Natural killer cell treated with Interleukin-12 subunit alpha and Interleukin-12 subunit beta and Interleukin-15 and Interleukin-18, amount 100 ng/mL, for 72 hours (primary cell): Measurements from ENCODE around the gene CATSPER4. TPM values are rescaled to one million over a fixed set of nuclear protein-coding genes. Genes with fewer than 3 reads are reported as not detected.

Experiments used
- ATAC-seq, 2 donors: fragments of 150-1000 bp; cut with Tn5 transposase in 1 of 2; sonication (Bioruptor Pico), chemical (Tn5 transposase) in 1 of 2; 2 replicates each; pipeline ENCODE4 v1.10.0; 2021
- DNase-seq: peaks from one replicate; pipeline ENCODE4 v3.0.0; 2022; ENCODE audit warnings: low spot score
- H3K27ac Mint-ChIP-seq, 2 donors: 1 replicate in 1 of 2; 2 replicates in 1 of 2; pipeline ENCODE4 v1.8.0; 2022; ENCODE audit warnings: mixed read lengths in 2 of 2, mild to moderate bottlenecking in 1 of 2, moderate library complexity in 1 of 2
- H3K27me3 Mint-ChIP-seq, 2 donors: 1 replicate in 1 of 2; 2 replicates in 1 of 2; pipeline ENCODE4 v1.8.0; 2022; ENCODE audit warnings: mixed read lengths in 2 of 2
- H3K36me3 Mint-ChIP-seq: one replicate; pipeline ENCODE4 v1.8.0; 2022; ENCODE audit warnings: mixed read lengths
- H3K4me1 Mint-ChIP-seq, 2 donors: 1 replicate in 1 of 2; 2 replicates in 1 of 2; pipeline ENCODE4 v1.8.0; 2022; ENCODE audit warnings: low read depth in 2 of 2, mixed read lengths in 2 of 2, mild to moderate bottlenecking in 1 of 2
- H3K4me3 Mint-ChIP-seq: one replicate; pipeline ENCODE4 v1.8.0; 2022; ENCODE audit warnings: mixed read lengths
- H3K9me3 Mint-ChIP-seq: 2 replicates; pipeline ENCODE4 v1.8.0; 2022; ENCODE audit warnings: mixed read lengths
- total RNA-seq, 2 donors: library from RNA; stranded (reverse); gene quantifications; one replicate each; pipeline ENCODE4 v1.2.3, GENCODE V29; 2022

CATSPER4 gene
- total RNA-seq, 2 donors from 2014 or later: not detected

- DNase-seq (no peak), ATAC-seq (no peak)
- peak within 1 kb of the TSS in 1 of 2 donors; percentile 77 for H3K27ac Mint-ChIP-seq
- H3K4me1 Mint-ChIP-seq: peaks cover 0 to 14% of the 10 kb centered on the region in 2 donors
- no peaks in the 10 kb centered on the region for H3K9me3 Mint-ChIP-seq
- no peaks in the 10 kb centered on the region for H3K36me3 Mint-ChIP-seq
- H3K4me3 Mint-ChIP-seq: peak within 1 kb of the TSS; percentile 90
- H3K27me3 Mint-ChIP-seq: peaks cover 0 to 4% of the 10 kb centered on the region in 2 donors
Observed at GRCh38 chr1:26171084-26172072, 19.0 kb upstream of the CATSPER4 start, which contains the start of gene ZNF593OS. Gene ZNF593OS (minus strand): TSS chr1:26171832. CDS start chr1:26171661, 171 bp downstream.

GRCh38 chr1:26175346-26175745, 15.1 kb upstream of the CATSPER4 start:
- no peak overlapping the region for H3K27ac Mint-ChIP-seq
- no peaks in the 10 kb centered on the region for H3K9me3 Mint-ChIP-seq
- peaks cover 0 to 6% of the 10 kb centered on the region in 2 donors for H3K4me1 Mint-ChIP-seq
- DNase-seq: no peak
- no peak overlapping the region for H3K4me3 Mint-ChIP-seq
- no peaks in the 10 kb centered on the region for H3K27me3 Mint-ChIP-seq
- no peaks in the 10 kb centered on the region for H3K36me3 Mint-ChIP-seq
- no peak for ATAC-seq

GRCh38 chr1:26177182-26177684, 13.2 kb upstream of the CATSPER4 start, which contains the start of gene CNKSR1:
Gene CNKSR1 (plus strand): TSS chr1:26177491. CDS start chr1:26177548, 57 bp downstream.
- DNase-seq (no peak), ATAC-seq (peak in 1 of 2 donors; percentile 45)
- Mint-ChIP-seq H3K27me3 (peaks cover 0 to 4% of the 10 kb centered on the region in 2 donors), H3K4me3 (no peak within 1 kb of the TSS), H3K36me3 (no peaks in the 10 kb centered on the region), H3K27ac (no peak within 1 kb of the TSS), H3K4me1 (no peaks in the 10 kb centered on the region), H3K9me3 (no peaks in the 10 kb centered on the region)

- no peak for DNase-seq
- no peak overlapping the region for H3K27ac Mint-ChIP-seq
- peaks cover 0 to 4% of the 10 kb centered on the region in 2 donors for H3K27me3 Mint-ChIP-seq
- no peaks in the 10 kb centered on the region for H3K4me1 Mint-ChIP-seq
- ATAC-seq: no peak
- H3K36me3 Mint-ChIP-seq: no peaks in the 10 kb centered on the region
- no peak overlapping the region for H3K4me3 Mint-ChIP-seq
- no peaks in the 10 kb centered on the region for H3K9me3 Mint-ChIP-seq
Observed at GRCh38 chr1:26180010-26180506, 10.3 kb upstream of the CATSPER4 start.

GRCh38 chr1:26181586-26182382, 8.6 kb upstream of the CATSPER4 start:
- Mint-ChIP-seq H3K36me3 (no peaks in the 10 kb centered on the region), H3K9me3 (no peaks in the 10 kb centered on the region), H3K27me3 (peaks cover 0 to 4% of the 10 kb centered on the region in 2 donors), H3K27ac (no peak overlapping the region), H3K4me3 (no peak overlapping the region), H3K4me1 (no peaks in the 10 kb centered on the region)
- no peak for DNase-seq
- ATAC-seq: no peak

- Mint-ChIP-seq H3K9me3 (no peaks in the 10 kb centered on the region), H3K4me3 (no peak overlapping the region), H3K27ac (no peak overlapping the region), H3K36me3 (no peaks in the 10 kb centered on the region), H3K27me3 (peaks cover 0 to 4% of the 10 kb centered on the region in 2 donors), H3K4me1 (no peaks in the 10 kb centered on the region)
- ATAC-seq: peak in 1 of 2 donors; percentile 3
- no peak for DNase-seq
Observed at GRCh38 chr1:26182383-26182696, 8.1 kb upstream of the CATSPER4 start.

- no peak overlapping the region for H3K4me3 Mint-ChIP-seq
- H3K36me3 Mint-ChIP-seq: no peaks in the 10 kb centered on the region
- DNase-seq: no peak
- no peak for ATAC-seq
- H3K27ac Mint-ChIP-seq: no peak overlapping the region
- no peaks in the 10 kb centered on the region for H3K4me1 Mint-ChIP-seq
- peaks cover 0 to 4% of the 10 kb centered on the region in 2 donors for H3K27me3 Mint-ChIP-seq
- no peaks in the 10 kb centered on the region for H3K9me3 Mint-ChIP-seq
Observed at GRCh38 chr1:26184086-26184485, 6.3 kb upstream of the CATSPER4 start.

GRCh38 chr1:26184883-26185282, 5.5 kb upstream of the CATSPER4 start:
- peaks cover 0 to 4% of the 10 kb centered on the region in 2 donors for H3K27me3 Mint-ChIP-seq
- no peak for DNase-seq
- H3K27ac Mint-ChIP-seq: no peak overlapping the region
- no peaks in the 10 kb centered on the region for H3K4me1 Mint-ChIP-seq
- no peaks in the 10 kb centered on the region for H3K36me3 Mint-ChIP-seq
- no peak for ATAC-seq
- no peaks in the 10 kb centered on the region for H3K9me3 Mint-ChIP-seq
- H3K4me3 Mint-ChIP-seq: no peak overlapping the region

- H3K9me3 Mint-ChIP-seq: no peaks in the 10 kb centered on the region
- no peak overlapping the region for H3K27ac Mint-ChIP-seq
- ATAC-seq: no peak
- H3K27me3 Mint-ChIP-seq: peaks cover 0 to 2% of the 10 kb centered on the region in 2 donors
- no peak overlapping the region for H3K4me3 Mint-ChIP-seq
- H3K36me3 Mint-ChIP-seq: no peaks in the 10 kb centered on the region
- H3K4me1 Mint-ChIP-seq: peaks cover 0 to 2% of the 10 kb centered on the region in 2 donors
- DNase-seq: no peak
Observed at GRCh38 chr1:26187882-26188281, 2.5 kb upstream of the CATSPER4 start.

- H3K4me3 Mint-ChIP-seq: no peak overlapping the region
- ATAC-seq (no peak), DNase-seq (no peak)
- H3K27me3 Mint-ChIP-seq: peaks cover 0 to 2% of the 10 kb centered on the region in 2 donors
- no peaks in the 10 kb centered on the region for H3K36me3 Mint-ChIP-seq
- H3K9me3 Mint-ChIP-seq: no peaks in the 10 kb centered on the region
- H3K4me1 Mint-ChIP-seq: peaks cover 0 to 2% of the 10 kb centered on the region in 2 donors
- no peak overlapping the region for H3K27ac Mint-ChIP-seq
Observed at GRCh38 chr1:26188477-26188876, 1.9 kb upstream of the CATSPER4 start.

- no peak for ATAC-seq
- Mint-ChIP-seq H3K4me3 (no peak overlapping the region), H3K4me1 (peaks cover 0 to 2% of the 10 kb centered on the region in 2 donors), H3K27me3 (peaks cover 3 to 8% of the 10 kb centered on the region in 2 donors), H3K36me3 (no peaks in the 10 kb centered on the region), H3K27ac (no peak overlapping the region), H3K9me3 (no peaks in the 10 kb centered on the region)
- no peak for DNase-seq
Observed at GRCh38 chr1:26189331-26189730, 1.1 kb upstream of the CATSPER4 start.

- Mint-ChIP-seq H3K36me3 (no peaks in the 10 kb centered on the region), H3K27me3 (peaks cover 5 to 10% of the 10 kb centered on the region in 2 donors), H3K9me3 (no peaks in the 10 kb centered on the region), H3K4me1 (peaks cover 0 to 2% of the 10 kb centered on the region in 2 donors), H3K4me3 (no peak overlapping the region), H3K27ac (no peak overlapping the region)
- DNase-seq (no peak), ATAC-seq (no peak)
Observed at GRCh38 chr1:26189751-26190275, 589 bp upstream of the CATSPER4 start.

GRCh38 chr1:26191739-26192138, 1.3 kb downstream of the CATSPER4 start:
- Mint-ChIP-seq H3K27ac (no peak overlapping the region), H3K36me3 (no peaks in the 10 kb centered on the region), H3K27me3 (peaks cover 10% of the 10 kb centered on the region in 2 donors), H3K9me3 (no peaks in the 10 kb centered on the region), H3K4me1 (peaks cover 0 to 2% of the 10 kb centered on the region in 2 donors), H3K4me3 (no peak overlapping the region)
- ATAC-seq: no peak
- DNase-seq: no peak
